Renal pelvis (tissue), 4 donors: ENCODE data around the gene MIGA1. TPM values are rescaled to one million over a fixed set of nuclear protein-coding genes. Genes with fewer than 3 reads are reported as not detected.

Experiments used
- DNase-seq: peaks from one replicate; pipeline ENCODE4 v3.0.0-alpha.2; 2013
- polyA plus RNA-seq, 3 donors: library from polyadenylated mRNA; unstranded; fragments of 120-200 nt; gene quantifications; one replicate each; pipeline ENCODE4 v1.2.1, GENCODE V29; 2013; ENCODE audit not compliant: insufficient read length in 3 of 3

MIGA1 gene
- polyA plus RNA-seq, 3 donors = 13.0 to 21.3 (median 20.7) TPM

DNA sequence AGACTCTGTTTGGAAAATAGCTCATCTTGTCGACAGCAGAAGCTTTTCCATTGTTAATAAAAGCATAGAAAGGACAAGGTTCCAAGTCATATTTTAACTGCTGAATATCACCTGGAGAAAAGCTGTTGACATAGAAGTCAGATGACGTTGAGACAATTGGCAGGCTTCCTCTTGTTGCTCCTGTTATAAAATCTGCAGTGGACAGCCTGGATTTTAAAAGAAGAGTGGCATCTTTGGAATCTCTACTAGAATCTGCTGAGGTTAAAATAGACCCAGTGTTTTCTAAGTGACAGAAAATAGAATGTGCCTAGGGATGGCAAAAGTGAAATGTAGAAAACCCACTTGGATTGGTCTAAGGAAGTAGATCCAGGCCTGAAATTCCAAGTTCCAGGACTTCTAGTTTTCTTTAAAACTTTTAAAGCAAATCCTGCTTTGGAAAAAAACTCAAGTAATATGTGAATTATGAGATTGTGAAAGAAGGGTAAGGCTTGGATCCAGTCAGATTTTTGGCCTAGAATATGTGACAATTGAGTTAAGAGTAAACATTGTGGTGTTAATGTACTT lies 55.4 kb downstream of the MIGA1 start:
- DNase-seq = no peak

DNA sequence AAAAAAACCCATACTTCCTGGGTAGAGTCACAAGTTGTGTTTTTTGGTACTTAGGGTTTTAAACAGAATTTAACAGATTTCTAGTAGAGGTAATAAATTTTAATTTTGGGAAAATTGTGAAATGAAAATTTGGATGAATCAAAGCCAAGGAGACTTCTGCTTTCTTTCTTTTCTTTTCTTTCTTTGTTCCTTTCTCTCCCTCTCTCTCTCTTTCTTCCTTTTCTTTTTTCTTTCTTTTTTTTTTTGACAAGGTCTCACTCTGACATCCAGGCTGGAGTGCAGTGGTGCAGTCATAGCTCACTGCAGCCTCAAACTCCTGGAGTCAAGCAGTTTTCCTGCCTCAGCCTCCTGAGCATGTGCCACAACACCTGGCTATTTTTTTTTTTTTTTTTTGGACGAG lies 62.1 kb downstream of the MIGA1 start:
- no peak for DNase-seq

DNA sequence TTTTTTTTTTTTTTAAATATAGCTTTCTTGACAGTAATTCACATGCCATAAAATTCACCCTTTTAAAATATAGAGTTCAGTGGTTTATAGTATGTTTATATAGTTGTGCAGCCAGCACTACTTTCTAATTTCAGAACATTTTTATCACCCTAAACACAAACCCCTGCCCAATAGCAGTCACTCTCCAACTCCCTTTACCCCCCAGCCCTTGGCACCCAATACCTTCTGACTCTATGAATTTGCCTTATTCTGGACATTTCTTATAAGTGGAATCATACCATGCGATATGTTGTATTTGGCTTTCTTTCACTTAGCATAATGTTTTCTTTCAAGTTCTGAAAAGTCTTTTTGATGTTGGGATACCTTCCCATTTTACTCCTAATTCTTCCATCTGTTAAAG lies 66.5 kb downstream of the MIGA1 start:
- no peak for DNase-seq

DNA sequence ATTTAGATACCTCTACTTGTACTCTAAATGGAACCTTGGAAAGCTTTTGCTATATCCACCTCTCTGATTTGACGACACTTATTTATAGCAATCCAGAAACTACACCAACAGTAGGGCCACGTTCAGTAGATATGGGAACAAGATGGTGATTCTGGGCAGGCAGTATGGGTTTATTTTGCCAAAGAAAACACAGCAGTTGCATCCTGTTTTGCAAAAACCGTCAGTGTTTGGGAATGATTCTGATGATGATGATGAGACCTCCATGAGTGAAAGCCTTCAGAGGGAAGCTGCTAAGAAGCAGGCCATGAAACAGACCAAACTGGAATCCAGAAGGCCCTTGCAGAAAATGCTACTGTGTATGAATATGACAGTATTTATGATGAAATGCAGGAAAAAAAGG lies 67.5 kb downstream of the MIGA1 start:
- no peak for DNase-seq

DNA sequence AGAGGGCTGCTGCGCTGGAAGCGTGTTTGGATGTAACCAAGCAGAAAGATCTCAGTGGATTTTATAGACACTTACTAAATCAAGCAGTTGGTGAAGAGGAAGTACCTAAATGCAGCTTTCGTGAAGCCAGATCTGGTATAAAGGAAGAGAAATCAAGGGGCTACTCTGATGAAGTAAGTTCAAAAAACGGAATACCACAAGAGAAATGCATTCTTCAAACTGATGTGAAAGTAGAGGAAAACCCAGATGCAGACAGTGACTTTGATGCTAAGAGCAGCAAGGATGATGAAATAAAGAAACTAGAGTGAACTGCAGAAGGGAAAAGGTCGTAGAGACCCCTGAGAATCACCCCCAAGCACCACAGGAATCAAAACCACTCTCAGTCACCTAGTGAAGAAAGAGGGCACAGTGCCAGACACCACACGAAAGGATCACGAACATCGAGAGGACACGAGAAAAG lies 68.2 kb downstream of the MIGA1 start:
- no peak for DNase-seq

DNA sequence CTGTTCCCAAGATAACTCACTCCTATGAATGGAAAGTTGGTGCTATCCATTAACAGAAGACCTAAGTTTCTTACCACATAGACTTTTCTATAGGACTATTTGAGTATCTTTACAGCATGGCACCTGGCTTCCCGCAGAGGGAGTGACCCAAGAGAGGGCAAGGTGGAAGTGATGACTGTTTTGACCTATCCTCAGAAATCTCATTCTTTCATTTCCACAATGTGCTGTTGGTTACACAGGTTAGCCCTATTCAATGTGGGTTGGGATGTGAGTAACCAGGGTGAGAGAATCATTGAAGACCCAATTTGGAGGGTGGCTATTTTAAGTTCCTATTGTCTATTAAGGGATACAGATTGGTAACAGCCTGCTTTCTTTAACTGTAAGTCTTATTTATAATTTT lies 70.6 kb downstream of the MIGA1 start:
- no peak for DNase-seq

DNA sequence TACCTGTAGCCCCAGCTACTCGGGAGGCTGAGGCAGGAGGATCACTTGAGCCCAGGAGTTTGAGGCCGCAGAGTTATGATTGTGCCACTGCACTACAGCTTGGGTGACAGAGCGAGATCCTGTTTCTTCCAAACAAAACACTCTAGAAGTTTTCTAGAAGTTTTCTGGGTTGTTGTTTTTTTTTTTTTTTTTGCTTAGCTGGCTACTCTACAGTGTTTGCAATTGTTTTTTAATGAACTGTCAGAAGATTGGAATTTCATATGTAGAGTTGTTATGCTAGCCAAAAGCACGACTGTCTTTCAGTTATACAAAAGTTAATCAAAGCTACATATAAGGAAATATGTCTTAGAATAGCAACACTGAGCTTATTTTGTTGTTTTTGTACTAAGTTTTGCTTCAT lies 78.1 kb downstream of the MIGA1 start:
- DNase-seq = no peak

DNA sequence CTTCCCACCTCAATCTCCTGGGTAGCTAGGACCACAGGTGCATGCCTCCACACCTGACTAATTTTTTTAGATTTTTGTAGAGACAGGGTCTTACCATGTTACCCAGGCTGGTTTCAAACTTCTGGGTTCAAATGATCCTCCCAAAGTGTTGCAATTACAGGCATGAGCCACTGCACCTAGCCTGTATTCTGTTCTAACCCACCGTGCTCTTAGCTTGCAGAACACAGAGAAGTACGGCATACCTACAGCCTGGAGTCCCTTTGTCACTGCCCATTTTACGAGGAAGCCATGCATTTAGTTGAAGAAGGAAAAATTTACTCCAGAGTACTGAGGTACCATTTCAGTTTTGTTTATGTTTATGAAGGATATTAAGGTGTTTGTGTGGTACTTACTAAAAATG lies 79.3 kb downstream of the MIGA1 start:
- no peak for DNase-seq

DNA sequence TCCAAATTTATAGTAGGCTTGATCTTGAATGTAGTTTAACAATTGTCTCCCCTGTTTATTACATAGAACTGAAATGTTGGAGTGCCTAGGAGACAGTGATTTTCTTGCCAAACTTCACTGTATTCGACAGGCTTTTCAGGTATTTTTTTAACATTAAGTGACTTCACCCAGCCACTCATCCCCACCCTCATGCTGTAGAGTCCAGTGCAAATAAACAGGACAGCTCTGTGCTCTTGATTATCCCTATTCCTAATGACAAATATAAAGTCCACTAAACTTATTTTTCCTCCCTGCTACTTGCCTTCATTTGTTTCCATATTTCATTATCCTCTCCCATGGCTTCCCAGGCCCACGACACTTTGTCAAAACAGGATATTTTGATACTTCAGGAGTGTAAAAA lies 79.8 kb downstream of the MIGA1 start:
- DNase-seq = no peak

DNA sequence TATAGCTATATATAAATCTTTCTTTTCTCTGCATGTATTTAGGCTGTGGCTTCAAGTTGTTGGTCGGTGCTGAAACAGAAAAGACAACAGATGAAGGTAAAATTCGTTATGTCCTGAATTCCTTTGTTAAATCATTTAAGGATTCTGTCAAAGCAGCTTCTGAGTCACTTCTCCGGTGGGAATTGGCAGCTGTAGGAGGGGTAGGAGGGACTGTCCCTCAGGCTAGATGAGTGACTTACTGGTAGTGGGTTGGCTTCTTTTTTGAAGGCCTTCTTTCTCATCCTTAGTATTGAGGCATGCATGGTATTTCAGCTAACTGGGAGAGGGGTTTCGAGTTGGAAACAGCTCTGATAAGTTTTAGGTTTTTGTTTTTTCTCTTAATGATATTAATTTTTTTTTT lies 86.8 kb downstream of the MIGA1 start:
- no peak for DNase-seq

DNA sequence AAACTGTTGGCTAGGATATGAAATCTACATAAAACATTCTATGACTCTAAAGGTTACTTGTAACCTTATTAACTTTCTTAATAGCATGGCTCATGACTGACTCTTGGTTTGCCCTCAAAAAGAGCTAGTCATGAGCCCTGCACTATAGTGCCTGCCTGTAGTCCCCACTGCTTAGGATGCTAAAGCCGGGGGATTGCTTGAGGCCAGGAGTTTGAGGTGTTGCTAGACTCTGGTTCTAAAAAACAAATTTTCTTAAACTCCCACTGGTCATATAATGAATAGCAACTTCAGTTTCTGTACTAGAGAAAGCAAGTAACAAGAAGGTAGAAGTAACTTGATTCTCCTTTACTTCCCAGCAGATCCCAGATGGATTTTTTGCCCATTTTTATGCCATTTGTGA lies 93.2 kb downstream of the MIGA1 start:
- no peak for DNase-seq

DNA sequence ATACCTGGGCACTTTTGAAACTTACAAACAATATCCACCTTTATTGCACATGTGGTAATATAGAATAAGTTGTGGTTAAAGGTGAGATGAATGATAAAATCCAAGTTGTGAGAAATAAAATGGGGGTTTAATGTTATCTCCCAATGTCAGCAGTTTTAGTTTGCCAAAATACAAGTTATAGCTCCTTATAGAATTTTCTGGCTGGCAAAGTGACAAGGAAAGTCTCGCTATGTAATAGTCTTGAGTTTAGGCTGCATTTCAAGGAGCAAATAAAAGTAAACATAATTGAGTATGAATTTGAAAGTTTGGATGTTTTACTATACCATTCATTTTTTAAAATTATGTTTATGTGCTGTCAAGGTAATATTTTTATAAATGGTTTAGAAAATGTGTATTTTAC lies 94.0 kb downstream of the MIGA1 start:
- DNase-seq = no peak

DNA sequence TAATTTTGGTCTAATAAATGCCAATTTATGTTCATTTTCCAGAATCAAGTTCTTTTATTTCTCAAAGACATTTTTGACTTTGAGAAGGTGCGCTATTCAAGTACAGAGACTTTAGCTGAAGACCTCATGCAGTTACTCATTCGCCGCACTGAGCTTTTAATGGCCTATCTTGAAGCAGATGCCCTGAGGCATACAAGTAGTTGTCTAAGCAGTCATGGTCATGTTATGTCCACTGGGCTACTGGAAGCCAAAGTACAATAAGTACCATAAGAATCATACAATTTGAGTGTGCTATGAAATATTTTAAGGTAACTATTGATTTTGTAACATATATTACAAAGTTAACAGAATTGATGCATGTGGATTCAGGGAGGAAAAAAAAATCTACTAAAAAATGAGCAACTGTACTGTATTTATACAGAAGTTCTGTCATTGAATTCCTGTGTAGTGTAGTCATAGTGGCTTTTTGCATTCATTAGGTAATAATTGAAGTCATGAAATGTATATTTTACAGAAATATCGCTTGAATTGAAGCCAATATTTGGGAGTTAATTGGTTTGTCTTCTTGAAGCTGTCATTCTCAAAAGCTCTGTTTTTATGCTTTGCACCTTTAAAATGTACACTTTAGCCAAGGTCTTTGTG lies 95.5 kb downstream of the MIGA1 start:
- DNase-seq = no peak

DNA sequence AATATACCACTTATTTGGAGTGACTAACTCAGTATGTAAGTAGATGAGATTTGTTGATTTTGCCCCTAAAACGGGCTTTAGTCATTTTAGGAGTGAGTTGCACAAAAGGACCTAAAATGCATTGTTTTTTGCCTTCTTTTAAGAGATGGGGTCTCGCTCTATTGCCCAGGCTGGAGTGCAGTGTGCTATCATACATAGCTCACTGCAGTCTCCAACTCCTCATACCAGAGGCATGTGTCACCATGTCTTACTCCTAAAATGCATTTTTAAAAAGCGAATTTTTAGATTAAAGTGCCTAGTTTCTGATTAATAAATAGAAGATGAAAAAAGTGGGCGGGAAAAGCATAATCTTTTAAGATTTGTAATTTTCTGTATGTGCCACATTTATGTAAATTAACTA lies 97.4 kb downstream of the MIGA1 start:
- DNase-seq = no peak

DNA sequence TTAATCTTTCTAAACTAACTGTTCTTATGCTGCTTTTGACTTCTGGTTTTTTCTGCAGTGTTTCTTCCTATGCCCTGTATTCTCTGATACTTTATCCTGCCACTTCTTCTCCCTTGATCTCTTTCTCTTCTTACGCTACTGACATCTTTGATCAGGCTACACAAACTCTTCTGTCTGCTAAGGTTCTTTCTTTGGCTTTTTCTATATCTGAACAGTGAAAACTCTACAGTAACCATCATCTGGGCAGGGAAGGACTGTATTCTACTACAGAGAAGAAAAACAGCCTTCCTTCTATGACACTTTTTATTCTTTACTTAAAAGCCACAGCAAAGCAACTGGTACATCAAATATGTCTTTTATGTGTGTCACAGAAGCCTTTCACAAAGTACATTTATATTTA lies 101.6 kb downstream of the MIGA1 start:
- DNase-seq = no peak

DNA sequence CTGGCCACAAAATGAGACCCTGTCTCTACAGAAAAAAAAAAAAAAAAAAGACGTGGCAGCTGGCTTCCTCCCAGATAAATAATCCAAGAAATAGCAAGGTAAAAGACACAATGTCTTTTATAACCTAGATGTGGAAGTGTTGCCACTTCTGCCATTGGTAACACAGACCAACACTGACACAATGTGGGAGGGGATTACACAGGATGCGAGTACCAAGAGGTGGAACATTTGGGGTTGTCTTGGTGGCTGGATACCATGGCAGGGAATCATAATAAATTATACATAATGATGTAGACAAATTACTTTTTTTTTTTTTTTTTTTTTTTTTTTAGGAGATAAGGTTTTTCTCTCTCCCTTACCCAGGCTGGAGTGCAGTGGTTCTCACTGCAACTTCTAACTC lies 103.0 kb downstream of the MIGA1 start:
- DNase-seq = no peak

DNA sequence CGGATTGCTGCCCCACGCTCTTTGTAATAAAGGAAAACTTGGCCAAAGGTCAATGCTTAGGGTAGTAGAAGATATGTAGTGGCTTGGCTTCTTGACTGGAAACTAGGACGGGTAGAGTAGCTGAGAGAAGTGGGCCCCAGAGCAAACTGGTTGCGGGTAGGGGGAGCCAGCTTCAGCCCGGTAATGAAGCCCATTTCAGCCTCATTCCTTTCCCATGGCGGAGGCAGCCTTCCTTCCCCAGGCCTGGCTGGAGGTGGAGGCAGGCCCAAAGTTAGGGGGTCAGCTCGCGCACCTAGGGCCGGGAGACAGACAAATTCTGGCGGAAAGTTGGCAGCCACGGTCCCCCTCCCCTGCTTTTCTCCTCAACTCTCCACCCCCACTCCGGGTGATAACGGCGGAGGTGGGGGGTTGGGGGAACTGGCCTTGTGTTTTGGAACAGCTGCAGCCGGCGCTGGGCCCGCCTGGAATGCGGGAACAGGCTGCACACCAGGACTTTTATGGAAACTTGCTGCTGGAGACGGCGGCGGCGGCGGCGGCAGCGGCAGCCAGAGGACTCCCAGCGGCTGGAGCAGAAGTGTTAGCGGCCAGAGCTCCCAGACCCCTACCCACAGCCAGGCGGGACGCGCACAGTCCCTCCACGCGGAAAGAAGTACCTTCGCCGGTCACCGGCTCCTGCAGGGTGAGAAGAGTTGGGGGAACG lies 108.8 kb downstream of the MIGA1 start, which contains the start of gene NEXN:
TSS of gene NEXN (plus strand) at position 544 of the 700 bp plus-strand sequence. CDS start 27,483 bp downstream, outside the sequence.
- peak; percentile 79 for DNase-seq

DNA sequence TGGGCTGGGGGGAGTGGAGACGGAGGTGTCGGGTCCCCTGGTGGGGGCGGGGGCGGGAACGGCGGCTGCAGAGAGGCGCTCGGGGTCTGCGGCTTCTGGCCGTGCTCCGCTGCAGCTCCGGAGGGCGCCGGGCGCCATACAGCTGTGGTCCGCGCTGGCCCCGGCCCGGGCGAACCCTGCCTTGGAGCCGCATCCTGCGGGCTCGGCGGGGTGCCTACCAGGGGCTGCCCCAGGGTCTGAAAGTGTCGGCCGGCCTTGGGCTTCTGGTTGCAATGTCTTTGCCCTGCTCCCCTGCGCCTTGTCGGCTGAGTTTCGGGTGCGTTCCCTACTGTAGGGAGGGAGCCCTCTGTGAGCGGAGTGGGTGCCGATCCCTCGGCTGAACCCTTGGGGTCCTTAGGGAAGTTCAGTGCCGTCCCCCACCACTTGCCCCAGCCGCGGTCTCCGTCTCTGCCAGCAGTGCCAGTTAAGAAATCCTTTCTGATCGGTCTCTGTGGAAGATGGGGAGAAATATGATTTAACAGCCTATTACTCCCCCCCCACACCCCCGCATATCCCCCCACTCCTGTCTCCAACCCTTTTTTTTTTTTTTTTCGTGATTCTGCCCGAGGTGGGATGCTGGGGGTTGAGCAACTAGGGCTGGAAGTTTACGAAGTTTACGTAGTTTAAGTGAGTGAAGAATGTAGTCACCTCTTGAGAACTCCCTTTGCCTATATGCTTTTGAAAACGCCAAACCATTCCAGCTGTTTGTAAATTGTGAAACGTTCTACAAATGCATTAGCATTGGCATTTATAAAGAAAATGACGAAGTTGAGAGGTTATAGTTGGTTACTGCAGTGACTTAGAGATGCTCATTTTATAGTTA lies 109.6 kb downstream of the MIGA1 start:
- DNase-seq = peak; percentile 61

DNA sequence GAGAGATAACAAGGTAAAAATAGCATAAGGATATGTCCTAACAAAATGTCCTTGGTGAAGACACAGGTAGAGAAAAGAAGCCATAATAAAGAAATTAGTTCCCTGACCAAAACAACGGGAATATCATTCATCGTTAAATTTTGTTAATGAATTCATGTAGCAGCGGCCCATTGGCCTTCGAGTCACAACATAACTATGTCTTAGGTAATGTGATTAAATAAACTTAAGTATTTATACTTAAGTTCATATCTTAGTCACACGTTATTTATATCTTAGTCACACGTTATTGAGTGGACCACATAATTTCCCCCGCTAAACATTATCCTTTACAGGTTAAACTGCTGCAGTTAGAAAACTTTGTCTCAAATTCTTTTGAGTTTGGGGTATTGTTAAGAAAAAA lies 110.2 kb downstream of the MIGA1 start:
- DNase-seq = no peak

DNA sequence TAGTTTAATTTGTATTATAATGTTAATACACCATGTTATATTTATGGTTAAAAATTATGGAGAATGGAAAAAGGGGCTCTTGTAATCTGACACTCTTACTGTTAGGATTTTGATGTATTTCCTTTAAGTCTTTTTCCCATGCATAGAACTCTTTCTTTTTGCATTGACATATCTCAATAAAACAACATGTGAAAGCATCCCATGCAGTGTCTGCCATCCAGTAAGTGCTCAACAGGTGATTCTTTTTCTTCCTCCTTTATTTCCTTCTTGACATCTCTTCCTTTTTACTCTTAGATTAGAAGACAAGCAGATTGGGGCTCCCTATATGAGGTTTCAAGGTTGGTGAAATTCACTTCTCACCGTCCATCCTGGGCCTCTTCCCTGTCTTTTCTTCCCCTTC lies 111.8 kb downstream of the MIGA1 start:
- no peak for DNase-seq

DNA sequence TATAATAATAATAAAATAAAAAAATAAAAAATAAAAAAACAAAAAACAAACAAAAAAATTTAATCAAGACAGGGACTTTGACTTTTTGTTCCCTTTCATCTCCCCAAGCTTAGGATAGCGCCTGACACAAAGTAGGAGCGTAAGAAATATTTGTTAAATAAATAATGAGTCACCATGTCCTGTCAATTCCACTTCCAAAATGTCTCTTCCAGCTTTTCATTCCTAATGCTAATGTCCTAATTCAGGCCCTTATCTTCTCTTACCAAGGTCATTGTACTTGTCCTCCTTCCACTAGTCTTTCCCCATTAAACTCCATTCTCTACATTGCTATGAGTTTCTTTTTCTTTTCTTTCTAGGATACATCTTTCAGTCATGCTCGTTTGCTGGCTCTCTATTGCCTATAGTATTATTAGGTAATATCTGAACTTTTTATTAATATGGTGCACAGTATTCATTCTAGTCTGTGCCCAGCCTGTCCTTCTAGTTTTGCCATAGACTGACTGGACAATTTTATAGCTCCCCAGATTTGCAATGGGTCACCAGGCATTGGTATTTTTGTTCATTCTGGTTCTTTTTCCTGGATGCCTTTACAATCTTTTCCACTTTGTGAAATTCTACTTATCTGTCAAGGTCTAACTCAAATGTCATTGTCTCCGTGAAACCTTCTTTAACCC lies 120.3 kb downstream of the MIGA1 start:
- DNase-seq = no peak
